GM12878 (cell line): Measurements from ENCODE around the gene ADRA2B. TPM values are rescaled to one million over a fixed set of nuclear protein-coding genes. Genes with fewer than 3 reads are reported as not detected.

Experiments
- ATAC-seq: fragments of 200-7000 bp; cut with Tn5 transposase; 3 replicates; pipeline ENCODE4 v1.9.1; 2020; ENCODE audit warnings: mild to moderate bottlenecking, moderate library complexity
- BruUV-seq: library from RNA; stranded (reverse); fragments of 400-500 nt; replicated peaks from 2 replicates; lab custom pipeline; 2021; lab: Mats Ljungman, UMichigan
- CTCF ChIA-PET: fragments of 300-600 bp; sonication (Branson Sonifier 250); formaldehyde crosslinking; extraction: SDS; loops from one replicate; lab custom pipeline; 2021; ENCODE audit warnings: inconsistent platforms; lab: Yijun Ruan, JAX
- POLR2A ChIA-PET: fragments of 350-600 bp; formaldehyde crosslinking; extraction: SDS; loops from one replicate; lab custom pipeline; 2021; ENCODE audit warnings: inconsistent platforms; lab: Charles Lee
- RAD21 ChIA-PET: fragments of 300-600 bp; sonication (Branson Sonifier 250); formaldehyde crosslinking; loops from one replicate; lab custom pipeline; 2023; ENCODE audit warnings: antibody characterized with exemption; ENCODE audit not compliant: unreplicated experiment; lab: Charles Lee
- SMC1A ChIA-PET: fragments of 300-600 bp; sonication (Branson Sonifier 250); formaldehyde crosslinking; loops from one replicate; lab custom pipeline; 2023; ENCODE audit not compliant: unreplicated experiment, uncharacterized antibody; lab: Charles Lee
- DNase-seq: peaks from one replicate; pipeline ENCODE4 v3.0.0-alpha.2; 2011; ENCODE audit warnings: low read depth, low spot score
- FAIRE-seq: peaks from 3 replicates; lab custom pipeline; 2011; peaks lifted over from hg19 to GRCh38; lab: Jason Lieb, UNC
- H2AFZ ChIP-seq: 2 replicates; pipeline ENCODE4 v1.6.0; 2011; ENCODE audit warnings: low read depth, low read length, control low read depth; ENCODE audit not compliant: control insufficient read depth
- H3K27ac ChIP-seq: 2 replicates; pipeline ENCODE4 v1.5.1; 2011; ENCODE audit warnings: control low read depth; ENCODE audit not compliant: control insufficient read depth, insufficient read depth
- H3K27me3 ChIP-seq, 2 experiments: replicated peaks in 1 of 2; 2 replicates each; pipeline versions ENCODE4 v1.6.0 to v1.6.1; 2011; ENCODE audit warnings: low read length in 1 of 2; ENCODE audit not compliant: control insufficient read depth in 2 of 2, insufficient read depth in 2 of 2
- H3K36me3 ChIP-seq, 2 experiments: 2 replicates each; pipeline ENCODE4 v1.5.1; 2011; ENCODE audit warnings: low read length in 1 of 2; ENCODE audit not compliant: control insufficient read depth in 2 of 2, insufficient read depth in 2 of 2
- H3K4me1 ChIP-seq: 2 replicates; pipeline ENCODE4 v1.6.1; 2011; ENCODE audit warnings: mild to moderate bottlenecking, low read length, moderate library complexity, mixed read lengths; ENCODE audit not compliant: control insufficient read depth, insufficient read depth
- H3K4me2 ChIP-seq: 2 replicates; pipeline ENCODE4 v1.6.0; 2011; ENCODE audit warnings: control low read depth; ENCODE audit not compliant: control insufficient read depth, insufficient read depth
- H3K4me3 ChIP-seq: fragments of 200-600 bp; sonication (generic); 2 replicates; pipeline ENCODE4 v1.5.1; 2016
- H3K79me2 ChIP-seq: 2 replicates; pipeline ENCODE4 v1.6.0; 2011; ENCODE audit warnings: low read length; ENCODE audit not compliant: control insufficient read depth, insufficient read depth
- H3K9ac ChIP-seq: 2 replicates; pipeline ENCODE4 v1.8.0; 2011; ENCODE audit warnings: low read length, control low read depth, mixed read lengths; ENCODE audit not compliant: control insufficient read depth, insufficient read depth
- H3K9me3 ChIP-seq: replicated peaks from 3 replicates; pipeline ENCODE4 v1.5.1; 2011; ENCODE audit warnings: mild to moderate bottlenecking, low read length; ENCODE audit not compliant: control insufficient read depth, insufficient read depth
- H4K20me1 ChIP-seq: 2 replicates; pipeline ENCODE4 v1.6.0; 2011; ENCODE audit not compliant: control insufficient read depth, insufficient read depth
- CEBPB ChIP-seq, 2 experiments: fragments of 150-350 bp in 1 of 2; IDR thresholded peaks; 2 replicates each; pipeline ENCODE4 v1.6.1; 2012 to 2014; ENCODE audit warnings: low read depth in 2 of 2, low read length in 2 of 2, borderline replicate concordance in 1 of 2, inconsistent platforms in 1 of 2
- MLLT1 ChIP-seq: fragments of 450-650 bp; IDR thresholded peaks from 2 replicates; pipeline ENCODE4 v1.6.1; 2016; ENCODE audit warnings: mild to moderate bottlenecking
- SKIL ChIP-seq: fragments of 450-650 bp; IDR thresholded peaks from 2 replicates; pipeline ENCODE4 v1.6.1; 2017; ENCODE audit warnings: mild to moderate bottlenecking, low read depth, inconsistent platforms; ENCODE audit not compliant: poor library complexity, severe bottlenecking
- SMARCA5 ChIP-seq: fragments of 450-650 bp; IDR thresholded peaks from 2 replicates; pipeline ENCODE4 v1.6.1; 2017; ENCODE audit warnings: mild to moderate bottlenecking
- SUZ12 ChIP-seq: fragments of 200-600 bp; sonication (generic); IDR thresholded peaks from one replicate; pipeline ENCODE4 v1.6.1; 2018; ENCODE audit warnings: antibody characterized with exemption, mild to moderate bottlenecking; ENCODE audit not compliant: unreplicated experiment
- WGBS: methylation state at CpG from one replicate; pipeline ENCODE4 v1.1.6; 2016; ENCODE audit warnings: low lambda C conversion rate; ENCODE audit not compliant: insufficient replicate concordance, insufficient coverage; ENCODE audit errors: missing lambda C conversion rate; 5-methylcytosine and 5-hydroxymethylcytosine counted together
- in situ Hi-C: fragments of 300-500 bp; cut with MboI; formaldehyde crosslinking; loops from 9 replicates; pipeline ENCODE4 v1.14.3; 2018; ENCODE audit warnings: mixed read lengths
- intact Hi-C: fragments of 100-400 bp; cut with micrococcal nuclease; formaldehyde crosslinking; loops from one replicate; pipeline ENCODE4 v1.14.2; 2022; ENCODE audit not compliant: unreplicated experiment
- polyA plus RNA-seq, 11 experiments: library from polyadenylated mRNA; depleted of rRNA in 4 of 11; unstranded in 6 of 11; stranded (reverse) in 5 of 11; fragments of >200 nt; fragmentation: Nextera tagmentation in 4 of 11; fragmentation: Illumina TruSeq in 1 of 11; extraction: Ambion mirVana in 4 of 11; extraction: Trizol in 1 of 11; gene quantifications; 1 replicate in 1 of 11; 2 replicates in 10 of 11; pipeline versions ENCODE4 v1.2.1 to v1.2.3, GENCODE V29; 2011 to 2016; ENCODE audit warnings: inconsistent platforms in 2 of 11, missing spikeins in 2 of 11, low read depth in 1 of 11
- total RNA-seq, 4 experiments: library from RNA; depleted of rRNA in 3 of 4; stranded (reverse); fragments of >200 nt in 3 of 4; fragmentation: Illumina TruSeq in 1 of 4; extraction: Trizol in 1 of 4; gene quantifications; 2 replicates each; pipeline versions ENCODE4 v1.2.1 to v1.2.3, GENCODE V29; 2013 to 2021

ADRA2B gene
- total and polyA plus RNA-seq, 10 of the 15 experiments (the other 5 are each of a cell fraction or from before 2014, with no cell fraction given), result 0.01 to 0.10 (median 0.04) TPM; not detected in 6

GRCh38 chr2:96123936-96124335, 7.6 kb upstream of the ADRA2B start:
- intact Hi-C loops, result no loop called here
- DNase-seq (no peak), ATAC-seq (no peak), FAIRE-seq (no peak)
- Histone ChIP-seq H3K79me2 (no peaks in the 10 kb centered on the region), H2AFZ (no peak overlapping the region), H4K20me1 (no peaks in the 10 kb centered on the region), H3K36me3 (no peaks in the 10 kb centered on the region), H3K4me1 (peaks cover 4% of the 10 kb centered on the region; the same call in 1 of the 2 replicates), H3K27me3 (peaks cover 0 to 1% of the 10 kb centered on the region in 2 experiments; a peak in 2 of 4 replicates), H3K4me3 (no peak overlapping the region), H3K27ac (no peak overlapping the region), H3K9ac (no peak overlapping the region), H3K4me2 (no peak overlapping the region), H3K9me3 (no peaks in the 10 kb centered on the region)
- in situ Hi-C loops, result no loop called here
- ChIA-PET POLR2A (no interaction called here), RAD21 (interaction anchor here (0.9 kb wide), 1 partner anchor 51 kb away, joined by 4 read pairs; no protein-coding TSS in a partner anchor), SMC1A (no interaction called here), CTCF (interaction anchor here (1.1 to 1.5 kb wide), 3 partner anchors 10 to 51 kb away, joined by 3 to 6 read pairs (median 4); no protein-coding TSS in a partner anchor)
- 68% methylated on average over 11 of the region's 11 CpGs for WGBS
- TF ChIP-seq SMARCA5, result no peak
- no peak for TF ChIP-seq CEBPB (IDR thresholded peaks at IDR 0.05; ENCODE audit: borderline replicate concordance in 1 of 2, low read depth in 2 of 2, low read length in 2 of 2)
- TF ChIP-seq MLLT1, result no peak
- TF ChIP-seq SUZ12, result no peak
- TF ChIP-seq SKIL, result no peak
- BruUV-seq, result no TSS peak
